Measurements from ENCODE around the gene CHRNA5.
A peak's percentile ranks its signal among the peaks of the same experiment; 100 is the strongest.
"Not testable (repeated sequence)": the region's sequence is repeated elsewhere in the genome, so short reads cannot be mapped to it uniquely, and the experiment has no call there.

CHRNA5 gene

GRCh38 chr15:78565097-78565950 is at the start of gene CHRNA5:
Gene CHRNA5 (plus strand): TSS chr15:78565520. CDS start chr15:78565720, 200 bp downstream.
- Histone ChIP-seq H3K9me3 (ENCODE audit: severe bottlenecking) (no peaks in the 10 kb centered on the region), H3K4me3 (ENCODE audit: severe bottlenecking) (peak within 1 kb of the TSS; percentile 97), H3K4me1 (ENCODE audit: insufficient read depth, poor library complexity, severe bottlenecking) (peaks cover 12% of the 10 kb centered on the region), H3K27me3 (ENCODE audit: insufficient read depth, poor library complexity, severe bottlenecking) (no peaks in the 10 kb centered on the region), H3K27ac (ENCODE audit: poor library complexity, severe bottlenecking) (peak within 1 kb of the TSS; percentile 61), H3K36me3 (ENCODE audit: low read depth) (no peaks in the 10 kb centered on the region)
- ATAC-seq (ENCODE audit: low read depth), result peak; percentile 91
- peak; percentile 97 for DNase-seq (ENCODE audit: low spot score)
- no peak for TF ChIP-seq CTCF (IDR thresholded peaks at IDR 0.05; ENCODE audit: poor library complexity, severe bottlenecking)

- not testable (repeated sequence) for H3K4me1 ChIP-seq (ENCODE audit: insufficient read depth, poor library complexity, severe bottlenecking); ATAC-seq (ENCODE audit: low read depth)
These were observed 45.3 kb upstream of the CHRNA5 start for GRCh38 chr15:78520035-78520434.

GRCh38 chr15:78524230-78524629 is 41.1 kb upstream of the CHRNA5 start:
- Histone ChIP-seq H3K27ac (ENCODE audit: poor library complexity, severe bottlenecking) (no peak overlapping the region), H3K4me3 (ENCODE audit: severe bottlenecking) (no peak overlapping the region), H3K4me1 (ENCODE audit: insufficient read depth, poor library complexity, severe bottlenecking) (no peaks in the 10 kb centered on the region), H3K9me3 (ENCODE audit: severe bottlenecking) (no peaks in the 10 kb centered on the region), H3K27me3 (ENCODE audit: insufficient read depth, poor library complexity, severe bottlenecking) (no peaks in the 10 kb centered on the region), H3K36me3 (ENCODE audit: low read depth) (no peaks in the 10 kb centered on the region)
- no peak for DNase-seq (ENCODE audit: low spot score)
- no peak for TF ChIP-seq CTCF (IDR thresholded peaks at IDR 0.05; ENCODE audit: poor library complexity, severe bottlenecking)
- ATAC-seq (ENCODE audit: low read depth), result no peak

More at GRCh38 chr15:78520035-78520434, 45.3 kb upstream of the CHRNA5 start:
- H3K27me3 ChIP-seq (ENCODE audit: insufficient read depth, poor library complexity, severe bottlenecking); H3K36me3 ChIP-seq (ENCODE audit: low read depth); H3K4me3 ChIP-seq (ENCODE audit: severe bottlenecking); DNase-seq (ENCODE audit: low spot score); H3K27ac ChIP-seq (ENCODE audit: poor library complexity, severe bottlenecking); H3K9me3 ChIP-seq (ENCODE audit: severe bottlenecking): not testable (repeated sequence)

GRCh38 chr15:78527325-78527724 is 38.0 kb upstream of the CHRNA5 start:
- Histone ChIP-seq H3K9me3 (ENCODE audit: severe bottlenecking) (no peaks in the 10 kb centered on the region), H3K27ac (ENCODE audit: poor library complexity, severe bottlenecking) (no peak overlapping the region), H3K4me3 (ENCODE audit: severe bottlenecking) (no peak overlapping the region), H3K4me1 (ENCODE audit: insufficient read depth, poor library complexity, severe bottlenecking) (no peaks in the 10 kb centered on the region), H3K27me3 (ENCODE audit: insufficient read depth, poor library complexity, severe bottlenecking) (no peaks in the 10 kb centered on the region), H3K36me3 (ENCODE audit: low read depth) (no peaks in the 10 kb centered on the region)
- ATAC-seq (ENCODE audit: low read depth), result no peak
- no peak for TF ChIP-seq CTCF (IDR thresholded peaks at IDR 0.05; ENCODE audit: poor library complexity, severe bottlenecking)
- DNase-seq (ENCODE audit: low spot score), result no peak

GRCh38 chr15:78533331-78533730 is 32.0 kb upstream of the CHRNA5 start:
- no peak for TF ChIP-seq CTCF (IDR thresholded peaks at IDR 0.05; ENCODE audit: poor library complexity, severe bottlenecking)
- H3K4me1 ChIP-seq (ENCODE audit: insufficient read depth, poor library complexity, severe bottlenecking), result no peaks in the 10 kb centered on the region
- DNase-seq (ENCODE audit: low spot score), result no peak

More at GRCh38 chr15:78533331-78533730, 32.0 kb upstream of the CHRNA5 start:
- no peak for ATAC-seq (ENCODE audit: low read depth)
- no peak overlapping the region for H3K27ac ChIP-seq (ENCODE audit: poor library complexity, severe bottlenecking)
- no peak overlapping the region for H3K4me3 ChIP-seq (ENCODE audit: severe bottlenecking)
- H3K9me3 ChIP-seq (ENCODE audit: severe bottlenecking), result no peaks in the 10 kb centered on the region
- H3K36me3 ChIP-seq (ENCODE audit: low read depth), result no peaks in the 10 kb centered on the region
- H3K27me3 ChIP-seq (ENCODE audit: insufficient read depth, poor library complexity, severe bottlenecking), result no peaks in the 10 kb centered on the region
